Type B pancreatic cell (in vitro differentiated cells): ENCODE data around the gene DGKZ. TPM values are rescaled to one million over a fixed set of nuclear protein-coding genes. Genes with fewer than 3 reads are reported as not detected.

ENCODE experiments used
- DNase-seq: peaks from one replicate; pipeline ENCODE4 v3.0.0; 2021; ENCODE audit warnings: mixed read lengths; ENCODE audit not compliant: unreplicated experiment; ENCODE audit errors: extremely low spot score
- H3K27ac Mint-ChIP-seq: 2 replicates; pipeline ENCODE4 v1.8.0; 2021; ENCODE audit warnings: mild to moderate bottlenecking, mixed read lengths
- H3K27me3 Mint-ChIP-seq: 2 replicates; pipeline ENCODE4 v1.8.0; 2021; ENCODE audit warnings: mixed read lengths
- H3K36me3 Mint-ChIP-seq: 2 replicates; pipeline ENCODE4 v1.8.0; 2021; ENCODE audit warnings: mixed read lengths
- H3K4me1 Mint-ChIP-seq: one replicate; pipeline ENCODE4 v1.8.0; 2021; ENCODE audit warnings: mixed read lengths; ENCODE audit not compliant: unreplicated experiment
- H3K4me3 Mint-ChIP-seq: 2 replicates; pipeline ENCODE4 v1.8.0; 2021; ENCODE audit warnings: mild to moderate bottlenecking, mixed read lengths
- H3K9me3 Mint-ChIP-seq: 2 replicates; pipeline ENCODE4 v1.8.0; 2021; ENCODE audit warnings: mixed read lengths
- CTCF ChIP-seq: fragments of 200-600 bp; sonication (generic); conservative IDR thresholded peaks from 2 replicates; pipeline ENCODE4 v1.5.0; 2021; ENCODE audit warnings: antibody characterized with exemption, mild to moderate bottlenecking
- total RNA-seq: library from RNA; stranded (reverse); gene quantifications from 2 replicates; pipeline ENCODE4 v1.2.1, GENCODE V29; 2021; ENCODE audit warnings: low replicate concordance

Gene DGKZ
- total RNA-seq, 1 donor from 2014 or later, result 50.0 TPM

DNA sequence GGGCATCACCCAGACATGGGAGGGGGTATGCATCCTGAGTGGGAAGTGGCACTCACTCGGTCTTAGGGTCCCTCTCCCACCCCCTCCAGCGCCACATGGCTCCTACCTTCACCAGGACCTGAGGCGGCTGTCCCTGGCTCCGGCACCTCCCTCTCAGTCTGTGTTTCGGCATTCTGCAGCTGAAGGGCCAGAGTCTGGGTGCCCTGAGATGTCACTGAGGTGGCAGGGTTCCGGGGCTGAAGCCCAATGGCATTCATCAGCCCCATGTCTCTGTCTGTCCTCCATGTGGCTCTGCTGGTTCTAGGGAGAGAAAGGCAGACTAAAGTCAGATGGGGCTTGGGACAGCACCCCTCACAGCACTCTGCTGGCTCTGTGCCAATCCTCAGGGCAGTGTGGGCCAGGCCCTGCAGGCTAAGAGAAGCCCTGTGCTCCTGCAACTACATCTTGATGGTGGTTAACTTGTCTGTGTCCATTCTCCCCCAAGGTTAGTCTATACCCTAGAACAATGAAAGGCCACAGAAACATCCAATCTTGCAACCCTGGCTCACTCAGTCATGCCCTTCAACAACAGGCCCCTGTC lies 61.2 kb downstream of the DGKZ start:
- H3K27ac Mint-ChIP-seq, result no peak overlapping the region
- H3K4me3 Mint-ChIP-seq, result no peak overlapping the region
- H3K27me3 Mint-ChIP-seq, result no peaks in the 10 kb centered on the region
- peaks cover 4% of the 10 kb centered on the region for H3K36me3 Mint-ChIP-seq
- no peak for TF ChIP-seq CTCF
- peaks cover 4% of the 10 kb centered on the region for H3K4me1 Mint-ChIP-seq
- no peak for DNase-seq
- H3K9me3 Mint-ChIP-seq, result no peaks in the 10 kb centered on the region

GRCh38 chr11:46410021-46410420 lies 62.8 kb downstream of the DGKZ start:
- no peak for DNase-seq
- peaks cover 3% of the 10 kb centered on the region for H3K36me3 Mint-ChIP-seq

GRCh38 chr11:46413760-46414465 lies 66.7 kb downstream of the DGKZ start:
- Mint-ChIP-seq H3K4me3 (no peak overlapping the region), H3K4me1 (peaks cover 5% of the 10 kb centered on the region), H3K27ac (no peak overlapping the region), H3K27me3 (no peaks in the 10 kb centered on the region), H3K9me3 (no peaks in the 10 kb centered on the region), H3K36me3 (peaks cover 11% of the 10 kb centered on the region)
- no peak for DNase-seq
- TF ChIP-seq CTCF, result no peak

More at GRCh38 chr11:46410021-46410420, 62.8 kb downstream of the DGKZ start:
- Mint-ChIP-seq H3K9me3 (no peaks in the 10 kb centered on the region), H3K27me3 (no peaks in the 10 kb centered on the region), H3K4me1 (peaks cover under 1% of the 10 kb centered on the region), H3K27ac (no peak overlapping the region), H3K4me3 (no peak overlapping the region)
- TF ChIP-seq CTCF, result no peak

- DNase-seq, result no peak
- Mint-ChIP-seq H3K4me3 (no peak overlapping the region), H3K27ac (no peak overlapping the region), H3K9me3 (no peaks in the 10 kb centered on the region), H3K36me3 (peaks cover 11% of the 10 kb centered on the region), H3K4me1 (peaks cover 5% of the 10 kb centered on the region), H3K27me3 (no peaks in the 10 kb centered on the region)
- TF ChIP-seq CTCF, result no peak
Observed at GRCh38 chr11:46414466-46414796, 67.2 kb downstream of the DGKZ start.

DNA sequence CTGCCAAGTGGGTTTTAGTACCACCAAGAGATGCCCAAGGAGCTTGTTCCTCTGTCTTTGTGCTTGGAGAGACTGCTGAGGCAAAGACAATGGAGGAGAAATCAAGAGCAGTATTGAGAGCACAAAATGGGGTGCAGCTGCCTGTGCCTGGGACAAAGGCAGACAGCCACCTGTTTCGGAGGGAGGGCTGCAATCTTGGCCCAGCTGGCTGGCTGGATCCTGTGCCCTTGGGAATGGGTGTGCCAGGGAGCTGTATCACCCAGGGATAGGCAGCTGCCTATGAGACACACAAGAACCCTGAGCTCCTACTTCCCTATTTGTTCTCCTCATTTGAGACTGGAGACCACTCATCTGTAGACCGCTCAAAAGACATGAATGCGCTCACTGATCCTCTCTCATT lies 67.6 kb downstream of the DGKZ start:
- no peak overlapping the region for H3K27ac Mint-ChIP-seq
- no peak overlapping the region for H3K4me3 Mint-ChIP-seq
- no peak for TF ChIP-seq CTCF
- peaks cover 5% of the 10 kb centered on the region for H3K4me1 Mint-ChIP-seq
- no peak for DNase-seq
- H3K9me3 Mint-ChIP-seq, result no peaks in the 10 kb centered on the region
- H3K27me3 Mint-ChIP-seq, result no peaks in the 10 kb centered on the region
- peaks cover 11% of the 10 kb centered on the region for H3K36me3 Mint-ChIP-seq
